ENCODE data around the gene NPTN. TPM values are rescaled to one million over a fixed set of nuclear protein-coding genes. Genes with fewer than 3 reads are reported as not detected.
"Not testable (repeated sequence)": the region's sequence is repeated elsewhere in the genome, so short reads cannot be mapped to it uniquely, and the experiment has no call there.

Gene NPTN
- total RNA-seq, 2 experiments from 2014 or later, result 43.5 to 73.4 TPM

- Mint-ChIP-seq H3K4me3 (no peak overlapping the region), H3K36me3 (ENCODE audit: low read depth) (peaks cover 45% of the 10 kb centered on the region)
- POLR2A ChIA-PET, result no interaction called here
Observed at GRCh38 chr15:73585871-73586654, 47.1 kb downstream of the NPTN start.

GRCh38 chr15:73584699-73585420 is 48.3 kb downstream of the NPTN start:
- H3K36me3 Mint-ChIP-seq (ENCODE audit: low read depth), result peaks cover 46% of the 10 kb centered on the region
- H3K4me3 Mint-ChIP-seq, result no peak overlapping the region
- peak overlapping the region; percentile 33 for H3K27ac Mint-ChIP-seq
- no peaks in the 10 kb centered on the region for H3K9me3 Mint-ChIP-seq (ENCODE audit: low read depth)
- H3K27me3 Mint-ChIP-seq, result no peaks in the 10 kb centered on the region
- POLR2A ChIA-PET, result no interaction called here
- peak; percentile 29 for ATAC-seq
- CTCF ChIA-PET, result interaction anchor here (0.8 kb wide), 1 partner anchor 52 kb away, joined by 5 read pairs; no protein-coding TSS in a partner anchor
- H3K4me1 Mint-ChIP-seq, result peaks cover 10% of the 10 kb centered on the region
- intact Hi-C loops (cut with DNase I, micrococcal nuclease), result no loop called here
- no peak for DNase-seq

More at GRCh38 chr15:73585871-73586654, 47.1 kb downstream of the NPTN start:
- Mint-ChIP-seq H3K9me3 (ENCODE audit: low read depth) (no peaks in the 10 kb centered on the region), H3K27ac (no peak overlapping the region), H3K4me1 (peaks cover 10% of the 10 kb centered on the region), H3K27me3 (no peaks in the 10 kb centered on the region)
- CTCF ChIA-PET, result interaction anchor here (0.6 to 1.4 kb wide), 5 partner anchors 14 to 196 kb away, joined by 3 to 7 read pairs (median 3); no protein-coding TSS in a partner anchor
- intact Hi-C loops (cut with DNase I, micrococcal nuclease), result no loop called here
- ATAC-seq (peak; percentile 51), DNase-seq (no peak)

- no peaks in the 10 kb centered on the region for H3K27me3 Mint-ChIP-seq
- peaks cover 44% of the 10 kb centered on the region for H3K36me3 Mint-ChIP-seq (ENCODE audit: low read depth)
- ChIA-PET CTCF (no interaction called here), POLR2A (no interaction called here)
- peaks cover 10% of the 10 kb centered on the region for H3K4me1 Mint-ChIP-seq
- intact Hi-C loops (cut with DNase I, micrococcal nuclease), result no loop called here
- no peak overlapping the region for H3K4me3 Mint-ChIP-seq
- ATAC-seq (peak; percentile 63), DNase-seq (no peak)
- H3K9me3 Mint-ChIP-seq (ENCODE audit: low read depth), result no peaks in the 10 kb centered on the region
- H3K27ac Mint-ChIP-seq, result no peak overlapping the region
Observed at GRCh38 chr15:73583544-73583943, 49.6 kb downstream of the NPTN start.

DNA sequence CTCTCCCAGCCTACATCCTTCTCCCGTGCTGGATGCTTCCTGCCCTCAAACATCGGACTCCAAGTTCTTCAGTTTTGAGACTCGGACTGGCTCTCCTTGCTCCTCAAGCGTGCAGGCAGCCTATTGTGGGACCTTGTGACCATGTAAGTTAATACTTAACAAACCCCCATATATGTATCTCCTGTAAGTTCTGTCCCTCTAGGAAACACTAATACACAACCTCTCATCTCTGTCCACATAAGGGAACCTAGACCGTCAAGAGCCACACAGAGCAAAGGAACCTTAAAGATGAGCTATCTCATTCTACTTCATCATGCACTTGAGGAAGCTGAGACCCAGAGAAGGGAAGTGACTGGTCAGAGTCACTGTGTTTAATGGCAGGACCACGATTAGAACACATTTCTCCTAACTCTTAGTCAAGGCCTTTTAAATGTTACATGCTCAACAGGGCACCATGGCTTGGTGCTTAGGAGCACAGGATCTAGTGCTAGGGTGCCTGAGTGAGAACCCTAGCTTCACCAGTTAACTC is 50.3 kb downstream of the NPTN start:
- Mint-ChIP-seq H3K4me1 (peaks cover 10% of the 10 kb centered on the region), H3K36me3 (ENCODE audit: low read depth) (peaks cover 46% of the 10 kb centered on the region), H3K27ac (peak overlapping the region; percentile 8), H3K9me3 (ENCODE audit: low read depth) (no peaks in the 10 kb centered on the region), H3K27me3 (no peaks in the 10 kb centered on the region), H3K4me3 (no peak overlapping the region)
- CTCF ChIA-PET, result no interaction called here
- intact Hi-C loops (cut with DNase I, micrococcal nuclease), result no loop called here
- DNase-seq, result no peak
- no peak for ATAC-seq
- POLR2A ChIA-PET, result no interaction called here

DNA sequence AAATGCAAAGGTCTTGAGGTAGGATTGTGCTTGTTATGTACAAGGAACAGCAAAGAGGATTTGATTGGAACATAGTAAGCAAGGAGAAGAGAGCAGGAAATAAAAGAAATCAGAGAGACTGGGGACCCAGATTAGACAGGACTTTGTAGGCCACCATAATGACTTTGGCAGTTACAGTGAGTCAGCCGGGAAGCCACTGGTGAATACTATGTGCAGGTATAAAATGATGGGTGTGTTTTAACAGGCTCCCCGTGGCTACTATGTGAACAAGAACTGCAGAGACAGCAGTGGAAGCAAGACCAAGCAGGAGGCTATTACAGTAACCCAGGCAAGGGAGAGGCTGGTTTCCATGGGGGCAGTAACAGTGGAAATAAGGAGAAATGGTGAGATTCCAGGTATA is 55.2 kb downstream of the NPTN start:
- no peak for ATAC-seq
- ChIA-PET CTCF (no interaction called here), POLR2A (no interaction called here)
- no peak overlapping the region for H3K27ac Mint-ChIP-seq
- peaks cover 24% of the 10 kb centered on the region for H3K36me3 Mint-ChIP-seq (ENCODE audit: low read depth)
- intact Hi-C loops (cut with DNase I, micrococcal nuclease), result no loop called here
- H3K9me3 Mint-ChIP-seq (ENCODE audit: low read depth), result no peaks in the 10 kb centered on the region
- no peaks in the 10 kb centered on the region for H3K27me3 Mint-ChIP-seq
- H3K4me1 Mint-ChIP-seq, result no peaks in the 10 kb centered on the region
- H3K4me3 Mint-ChIP-seq, result no peak overlapping the region
- no peak for DNase-seq

GRCh38 chr15:73577593-73577992 is 55.6 kb downstream of the NPTN start:
- intact Hi-C loops (cut with DNase I, micrococcal nuclease); CTCF ChIA-PET; H3K9me3 Mint-ChIP-seq (ENCODE audit: low read depth); H3K4me3 Mint-ChIP-seq; POLR2A ChIA-PET; H3K27ac Mint-ChIP-seq; ATAC-seq; H3K4me1 Mint-ChIP-seq; H3K27me3 Mint-ChIP-seq; DNase-seq: not testable (repeated sequence)
- peaks cover 24% of the 10 kb centered on the region for H3K36me3 Mint-ChIP-seq (ENCODE audit: low read depth)

DNA sequence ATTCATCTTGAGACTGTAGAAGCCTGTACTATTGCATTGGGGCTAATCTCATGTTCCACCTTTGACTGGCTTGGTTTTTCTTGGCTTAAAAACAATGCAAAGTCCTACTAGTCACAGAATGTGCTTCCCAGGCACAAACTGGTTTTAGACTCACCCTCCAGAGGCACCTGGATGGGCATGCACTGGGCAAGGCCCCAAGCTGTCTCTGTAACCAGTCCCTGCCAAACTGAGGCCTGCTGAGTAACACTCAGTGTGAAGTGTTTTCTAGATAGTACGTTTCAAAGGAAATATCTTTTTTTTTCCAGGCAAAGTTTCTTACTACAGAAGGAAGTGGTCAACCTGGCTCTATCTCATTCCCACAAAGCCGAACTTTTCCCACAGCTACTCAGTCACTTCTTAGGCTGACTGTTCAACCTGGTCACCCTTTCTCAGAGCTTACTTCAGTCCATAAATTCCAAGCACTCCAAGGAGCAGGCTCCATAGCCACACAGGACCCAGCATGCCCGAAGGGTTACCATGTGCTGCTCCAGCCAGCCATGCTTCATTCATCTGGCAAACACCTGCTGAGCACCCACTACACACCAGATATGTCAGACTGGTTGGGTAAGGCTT is 57.4 kb downstream of the NPTN start:
- DNase-seq (no peak), ATAC-seq (peak; percentile 35)
- ChIA-PET POLR2A (no interaction called here), CTCF (no interaction called here)
- H3K9me3 Mint-ChIP-seq (ENCODE audit: low read depth), result no peaks in the 10 kb centered on the region
- H3K36me3 Mint-ChIP-seq (ENCODE audit: low read depth), result peaks cover 27% of the 10 kb centered on the region
- intact Hi-C loops (cut with DNase I, micrococcal nuclease), result no loop called here
- no peaks in the 10 kb centered on the region for H3K27me3 Mint-ChIP-seq
- H3K27ac Mint-ChIP-seq, result peak overlapping the region; percentile 27
- H3K4me1 Mint-ChIP-seq, result peaks cover 18% of the 10 kb centered on the region
- H3K4me3 Mint-ChIP-seq, result no peak overlapping the region

- intact Hi-C loops (cut with DNase I, micrococcal nuclease), result no loop called here
- POLR2A ChIA-PET, result no interaction called here
- DNase-seq (no peak), ATAC-seq (no peak)
- CTCF ChIA-PET, result no interaction called here
- Mint-ChIP-seq H3K9me3 (ENCODE audit: low read depth) (no peaks in the 10 kb centered on the region), H3K27me3 (no peaks in the 10 kb centered on the region), H3K4me3 (no peak overlapping the region), H3K36me3 (ENCODE audit: low read depth) (peaks cover 35% of the 10 kb centered on the region), H3K27ac (no peak overlapping the region), H3K4me1 (peaks cover 18% of the 10 kb centered on the region)
Observed at GRCh38 chr15:73573572-73573971, 59.6 kb downstream of the NPTN start.

DNA sequence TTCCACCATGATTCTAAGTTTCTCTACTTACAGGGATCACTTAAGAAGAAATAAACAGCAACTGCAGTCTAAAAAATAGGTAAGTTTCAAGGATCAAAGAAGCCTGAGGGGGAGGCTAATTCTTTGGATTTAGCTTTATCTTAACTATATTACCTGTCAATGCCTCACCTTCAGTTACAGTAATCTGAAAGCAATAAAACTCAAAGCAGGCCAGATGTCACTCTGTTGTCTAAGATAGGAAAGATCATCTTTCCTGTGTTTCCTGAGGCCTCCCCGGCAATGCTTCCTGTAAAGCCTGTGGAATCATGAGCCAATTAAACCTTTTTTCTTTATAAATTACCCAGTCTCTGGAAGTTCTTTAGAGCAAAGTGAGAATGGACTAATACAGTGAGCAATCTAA is 60.2 kb downstream of the NPTN start:
- POLR2A ChIA-PET, result no interaction called here
- Mint-ChIP-seq H3K4me3 (no peak overlapping the region), H3K36me3 (ENCODE audit: low read depth) (peaks cover 33% of the 10 kb centered on the region), H3K27ac (peak overlapping the region; percentile 68), H3K4me1 (peaks cover 18% of the 10 kb centered on the region), H3K27me3 (no peaks in the 10 kb centered on the region), H3K9me3 (ENCODE audit: low read depth) (no peaks in the 10 kb centered on the region)
- intact Hi-C loops (cut with DNase I, micrococcal nuclease), result no loop called here
- ATAC-seq (no peak), DNase-seq (no peak)
- CTCF ChIA-PET, result no interaction called here

GRCh38 chr15:73572296-73572695 is 60.9 kb downstream of the NPTN start:
- H3K4me1 Mint-ChIP-seq, result peaks cover 18% of the 10 kb centered on the region
- DNase-seq (no peak), ATAC-seq (peak; percentile 53)
- H3K9me3 Mint-ChIP-seq (ENCODE audit: low read depth), result no peaks in the 10 kb centered on the region
- ChIA-PET CTCF (interaction anchor here (0.9 to 1.5 kb wide), 4 partner anchors 12 to 331 kb away, joined by 3 read pairs; no protein-coding TSS in a partner anchor), POLR2A (no interaction called here)
- no peak overlapping the region for H3K4me3 Mint-ChIP-seq
- no peak overlapping the region for H3K27ac Mint-ChIP-seq
- peaks cover 33% of the 10 kb centered on the region for H3K36me3 Mint-ChIP-seq (ENCODE audit: low read depth)
- no peaks in the 10 kb centered on the region for H3K27me3 Mint-ChIP-seq
- intact Hi-C loops (cut with DNase I, micrococcal nuclease), result no loop called here

GRCh38 chr15:73571346-73571745 is 61.8 kb downstream of the NPTN start:
- CTCF ChIA-PET, result interaction anchor here (1.0 to 1.5 kb wide), 3 partner anchors 11 to 330 kb away, joined by 3 read pairs; no protein-coding TSS in a partner anchor
- ATAC-seq (peak; percentile 58), DNase-seq (no peak)
- POLR2A ChIA-PET, result interaction anchor here (1.0 kb wide), 1 partner anchor 61 kb away, joined by 3 read pairs; no protein-coding TSS in a partner anchor
- Mint-ChIP-seq H3K27ac (peak overlapping the region; percentile 51), H3K9me3 (ENCODE audit: low read depth) (no peaks in the 10 kb centered on the region), H3K36me3 (ENCODE audit: low read depth) (peaks cover 33% of the 10 kb centered on the region), H3K27me3 (no peaks in the 10 kb centered on the region), H3K4me1 (peaks cover 18% of the 10 kb centered on the region), H3K4me3 (no peak overlapping the region)
- intact Hi-C loops (cut with DNase I, micrococcal nuclease), result no loop called here

Measured in activated CD4-positive, alpha-beta T cell treated with anti-CD3 and anti-CD28 coated beads for 36 hours (primary cell).